HG03521 (cell line): ENCODE data around the gene RBM15.

Experiments
- ATAC-seq: cut with Tn5 transposase; IDR thresholded peaks from one replicate; pipeline ENCODE4 v1.9.1; 2021; ENCODE audit warnings: mild to moderate bottlenecking, moderate library complexity; ENCODE audit not compliant: unreplicated experiment

Gene RBM15

DNA sequence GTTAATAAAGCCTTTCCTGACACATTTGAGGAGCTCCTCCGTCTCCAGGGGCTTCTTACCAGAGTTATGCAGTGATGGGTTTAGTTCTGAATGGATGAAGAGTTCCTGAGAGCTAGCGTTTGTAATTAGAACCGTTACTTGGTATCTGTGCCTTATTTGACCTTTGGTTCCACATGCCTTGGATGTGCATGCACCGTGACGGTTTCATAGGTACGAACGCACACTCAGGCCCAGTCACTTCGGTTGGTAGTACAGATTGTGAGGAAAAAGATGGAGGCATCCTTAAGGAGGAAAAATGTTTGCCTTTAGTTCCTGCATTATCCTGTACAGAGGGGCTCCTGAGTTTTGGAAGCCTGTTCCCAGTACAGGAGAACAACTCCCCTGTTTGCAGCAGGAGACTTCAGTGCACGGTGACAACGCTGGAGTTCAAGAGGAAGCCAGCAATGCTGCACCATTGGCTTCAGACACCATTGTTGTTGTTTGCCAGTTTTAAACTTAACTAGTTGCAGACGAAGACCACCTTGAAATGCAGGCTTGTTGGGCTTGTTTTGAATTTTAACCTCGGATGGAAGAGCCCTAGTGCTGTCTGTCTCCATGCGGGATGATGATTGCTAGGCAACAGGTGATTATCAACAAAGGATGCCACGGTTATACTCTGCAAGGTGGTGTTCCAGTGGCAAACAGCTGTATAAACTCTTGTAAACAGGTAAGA lies 8.2 kb downstream of the RBM15 start:
- no peak for ATAC-seq

DNA sequence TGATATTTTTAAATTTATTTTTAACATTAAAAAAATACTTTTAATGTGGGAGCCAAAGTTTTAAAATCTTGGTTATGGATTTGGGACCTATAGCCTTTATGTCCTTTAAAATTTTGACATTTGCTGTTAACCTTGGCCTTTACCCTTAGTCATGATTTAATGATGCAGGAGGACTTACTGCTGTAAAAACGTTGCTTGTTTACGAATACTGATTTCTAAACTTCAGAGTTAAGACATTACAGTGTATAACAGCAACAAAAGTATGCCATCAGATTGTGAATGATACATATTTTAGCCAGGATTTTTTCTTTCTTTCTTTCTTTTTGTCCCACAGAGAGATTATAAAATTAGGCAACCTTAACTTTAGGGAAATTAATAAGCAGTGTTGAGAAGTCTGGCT lies 8.9 kb downstream of the RBM15 start:
- no peak for ATAC-seq

DNA sequence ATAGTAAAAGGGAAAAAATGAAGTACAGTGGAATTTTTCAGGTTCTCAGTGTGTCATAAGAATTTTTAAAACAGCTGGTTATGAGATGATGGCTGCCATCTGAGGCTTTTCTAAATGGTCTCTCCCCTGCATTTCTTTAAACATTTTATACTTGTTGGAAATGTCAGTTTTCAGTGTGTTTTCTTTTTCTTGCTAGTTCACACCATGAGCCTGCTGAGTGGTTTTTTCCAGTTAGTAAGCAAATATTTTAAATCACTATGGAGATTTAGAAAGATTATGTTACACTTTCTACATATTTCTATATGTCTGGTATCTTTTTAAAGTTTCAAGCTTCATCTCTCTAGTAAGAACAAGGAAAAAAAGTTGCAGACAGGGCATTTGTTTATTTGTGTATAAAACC lies 9.6 kb downstream of the RBM15 start:
- ATAC-seq, result no peak

DNA sequence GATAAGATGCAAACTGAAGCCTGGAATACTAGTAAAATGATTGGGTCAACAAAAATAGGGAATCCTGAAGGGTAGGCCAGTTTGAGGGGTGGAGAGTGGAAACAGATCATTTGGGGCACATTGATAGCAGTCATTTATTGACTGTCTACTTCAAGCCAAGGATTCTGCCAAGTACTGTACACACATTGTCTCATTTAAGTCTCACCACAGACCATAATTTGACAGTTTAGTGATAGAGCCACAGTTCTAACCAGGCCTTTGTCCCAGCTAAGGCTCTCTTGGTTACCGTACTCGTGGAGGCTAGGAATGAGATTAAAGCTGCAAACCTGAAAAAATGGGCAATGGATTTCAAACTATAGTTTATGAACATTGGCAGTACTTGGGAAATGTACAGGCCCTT lies 11.2 kb downstream of the RBM15 start:
- no peak for ATAC-seq

DNA sequence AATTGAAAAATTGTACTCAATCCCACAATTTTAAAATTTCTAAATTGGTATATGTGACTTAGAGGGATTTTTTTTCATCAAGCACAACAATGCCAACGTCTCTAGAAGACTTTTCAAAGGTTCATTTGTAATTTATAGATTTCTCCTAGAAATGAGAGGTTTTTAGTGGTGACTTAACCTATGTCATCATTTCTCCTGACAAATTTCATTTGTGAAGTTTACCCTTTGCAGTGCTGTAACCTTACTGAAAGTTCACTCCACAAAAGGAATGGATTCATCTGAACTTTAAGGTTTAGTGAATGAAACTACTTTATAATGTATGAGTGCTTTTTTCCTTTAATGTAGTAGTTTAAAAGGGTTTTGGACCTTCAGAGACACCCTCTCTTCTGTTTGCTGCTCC lies 16.1 kb downstream of the RBM15 start:
- no peak for ATAC-seq

DNA sequence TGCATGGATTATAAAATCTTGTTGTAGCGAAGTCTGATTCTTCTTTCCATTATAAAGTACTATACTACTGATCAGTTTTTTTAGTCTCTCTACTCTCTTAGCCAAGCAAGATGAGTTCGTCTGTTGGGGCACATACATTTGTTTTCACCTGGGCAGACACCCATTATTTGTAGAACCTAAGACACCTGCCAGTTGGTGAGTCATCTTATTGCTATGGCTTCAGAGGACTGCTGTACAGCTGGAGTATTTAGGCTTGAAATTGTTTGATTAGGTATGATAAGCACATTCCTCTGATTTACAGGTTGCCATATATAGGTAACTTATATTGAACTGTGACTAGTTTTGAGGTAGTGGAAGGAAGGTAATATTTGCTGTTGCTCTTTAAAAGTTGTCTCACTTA lies 17.2 kb downstream of the RBM15 start:
- ATAC-seq, result no peak

DNA sequence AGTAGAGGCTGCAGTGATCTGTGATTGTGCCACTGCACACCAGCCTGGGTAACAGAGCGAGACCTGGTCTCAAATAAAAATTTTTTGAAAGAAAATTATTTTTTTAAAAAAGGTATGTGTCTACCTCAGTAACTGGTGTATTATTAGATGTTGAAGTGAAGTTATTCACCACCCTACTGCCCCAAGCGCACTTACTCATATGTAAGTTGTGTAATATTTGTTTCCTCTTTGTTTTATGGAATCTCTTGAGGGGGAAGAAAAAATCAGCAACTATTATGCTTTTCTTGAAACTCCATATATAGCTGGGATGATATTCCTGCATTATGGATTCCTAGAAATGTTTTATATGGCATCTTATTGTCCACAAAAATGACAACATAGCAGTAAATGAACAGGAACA lies 21.3 kb downstream of the RBM15 start:
- ATAC-seq, result no peak

DNA sequence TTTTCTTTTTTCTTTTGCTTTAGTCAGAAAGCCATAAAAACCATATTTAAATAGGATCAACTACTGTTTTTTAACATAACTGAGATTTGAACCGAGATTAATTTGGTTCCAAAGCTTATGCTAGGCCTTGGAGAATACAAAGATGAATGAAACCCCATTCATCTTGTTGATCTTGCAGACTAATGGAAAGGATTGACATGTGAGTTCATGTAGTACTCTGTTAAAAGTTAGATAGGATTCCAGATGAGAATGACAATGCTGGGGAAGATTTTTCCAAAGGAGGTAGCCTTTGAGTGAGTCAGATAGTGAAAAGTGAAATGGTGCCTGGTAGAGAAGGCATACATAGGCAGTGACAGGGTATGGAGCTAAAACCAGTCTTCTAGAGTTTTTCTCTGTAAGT lies 22.7 kb downstream of the RBM15 start:
- ATAC-seq, result no peak

DNA sequence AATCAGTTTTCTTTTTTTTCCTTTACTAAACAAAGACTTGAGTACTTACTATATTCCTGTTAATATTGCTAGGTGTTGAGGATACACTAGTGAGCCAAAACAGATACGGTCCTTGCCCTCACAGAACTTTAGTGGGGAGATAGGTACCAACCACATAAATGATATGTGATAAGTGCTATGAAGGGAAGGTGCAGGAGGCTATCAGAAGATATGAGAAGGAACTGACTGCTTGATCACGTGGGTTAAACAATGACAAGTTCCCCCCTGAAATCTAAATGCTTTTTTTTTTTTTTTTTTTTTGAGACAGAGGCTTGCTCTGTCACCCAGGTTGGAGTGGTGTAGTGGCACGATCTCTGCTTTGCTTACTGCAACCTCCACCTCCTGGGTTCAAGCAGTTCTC lies 25.0 kb downstream of the RBM15 start:
- no peak for ATAC-seq

DNA sequence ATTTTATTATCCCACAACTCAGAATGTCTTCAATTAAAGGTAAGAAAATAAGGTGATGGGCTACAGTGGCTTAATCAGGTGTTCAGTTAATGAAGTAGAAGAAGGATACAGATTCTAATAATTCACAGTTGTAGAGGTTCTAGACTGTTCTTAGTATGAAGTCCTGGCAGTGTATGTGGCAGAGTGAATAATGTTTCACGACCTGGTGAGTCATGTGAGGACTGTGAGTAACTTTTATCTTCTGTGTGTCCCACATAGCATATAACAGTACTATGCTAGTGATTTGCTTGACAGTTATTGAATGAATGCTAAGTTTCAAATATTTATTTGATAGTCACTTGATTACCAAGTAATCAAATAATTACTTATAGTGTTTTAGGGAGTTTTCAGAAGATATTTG lies 31.6 kb downstream of the RBM15 start:
- no peak for ATAC-seq

DNA sequence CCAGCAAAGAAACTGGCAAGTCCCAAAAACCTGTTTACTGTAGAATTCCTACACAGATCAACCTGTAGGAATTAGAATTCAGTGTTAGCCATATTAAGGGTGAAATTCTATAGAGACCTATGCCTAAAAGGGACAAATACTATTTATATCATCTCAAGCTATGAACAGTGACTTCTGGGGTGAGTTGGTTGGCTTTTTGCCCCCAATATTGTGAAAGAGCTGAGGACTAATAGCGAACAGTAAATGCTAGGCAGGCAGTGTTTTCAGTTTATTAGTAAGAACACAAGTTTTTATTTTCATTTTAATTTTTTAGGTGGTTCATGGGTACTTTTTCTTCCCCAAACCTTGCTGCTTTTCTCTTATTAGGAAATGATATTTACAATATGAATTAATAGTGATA lies 36.3 kb downstream of the RBM15 start:
- ATAC-seq, result no peak

DNA sequence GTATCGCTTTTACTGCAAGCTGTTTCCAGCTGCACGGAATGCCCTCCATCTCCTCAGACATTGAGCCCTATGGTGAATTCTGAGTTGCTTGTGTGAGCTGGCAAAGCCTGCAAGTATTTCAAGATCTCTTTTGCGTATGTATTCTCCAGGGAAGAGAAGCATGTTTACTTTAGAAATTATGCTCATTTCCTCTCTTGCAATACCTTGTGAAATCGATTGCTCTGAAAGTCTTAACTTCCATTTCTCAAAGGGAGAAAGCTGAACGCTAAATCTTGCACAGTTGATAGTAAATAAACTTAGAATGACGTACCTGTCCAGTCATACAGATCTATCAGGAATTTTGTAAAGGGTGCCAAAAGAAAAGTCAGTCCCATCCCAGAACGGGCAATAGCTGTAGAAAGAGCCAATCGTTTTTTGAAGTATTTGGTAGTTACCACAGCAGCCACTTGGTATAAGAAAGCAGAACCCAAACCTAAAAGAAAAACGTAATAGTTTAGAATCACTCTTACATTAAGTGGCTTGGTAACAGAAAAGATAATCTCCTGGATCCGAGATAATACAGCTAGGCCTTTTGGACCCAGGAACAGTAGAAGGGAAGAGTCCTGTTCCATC lies 41.6 kb downstream of the RBM15 start:
- no peak for ATAC-seq

DNA sequence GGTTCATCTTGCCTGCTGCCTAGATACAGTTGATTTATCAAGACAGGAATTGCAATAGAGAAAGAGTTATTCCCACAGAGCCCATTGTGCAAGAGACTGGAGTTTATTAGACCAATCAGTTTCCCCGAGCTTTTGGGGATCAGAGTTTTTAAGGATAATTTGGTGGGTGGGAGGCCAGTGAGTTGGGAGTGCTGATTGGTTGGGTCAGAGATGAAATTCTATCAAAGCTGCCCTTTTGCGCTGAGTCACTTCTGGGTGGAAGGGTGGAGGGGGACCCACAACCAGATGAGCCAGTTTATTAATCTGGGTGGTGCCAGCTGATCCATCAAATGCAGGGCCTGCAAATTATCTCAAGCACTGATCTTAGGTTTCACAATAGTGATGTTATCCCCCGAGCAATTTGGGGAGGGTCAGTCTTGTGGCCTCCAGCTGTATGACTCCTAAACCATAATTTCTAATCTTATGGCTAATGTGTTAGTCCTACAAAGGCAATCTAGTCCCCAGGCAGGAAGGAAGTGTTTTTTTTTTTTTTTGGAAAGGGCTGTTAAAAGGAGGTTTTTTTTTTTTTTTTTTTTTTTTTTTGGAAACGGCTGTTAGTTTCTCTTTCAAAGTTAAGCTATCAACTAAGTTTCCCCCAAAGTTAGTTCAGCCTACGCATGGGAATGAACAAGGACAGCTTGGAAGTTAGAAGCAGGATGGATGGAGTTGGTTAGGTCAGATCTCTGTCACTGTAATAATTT lies 44.2 kb downstream of the RBM15 start:
- no peak for ATAC-seq

DNA sequence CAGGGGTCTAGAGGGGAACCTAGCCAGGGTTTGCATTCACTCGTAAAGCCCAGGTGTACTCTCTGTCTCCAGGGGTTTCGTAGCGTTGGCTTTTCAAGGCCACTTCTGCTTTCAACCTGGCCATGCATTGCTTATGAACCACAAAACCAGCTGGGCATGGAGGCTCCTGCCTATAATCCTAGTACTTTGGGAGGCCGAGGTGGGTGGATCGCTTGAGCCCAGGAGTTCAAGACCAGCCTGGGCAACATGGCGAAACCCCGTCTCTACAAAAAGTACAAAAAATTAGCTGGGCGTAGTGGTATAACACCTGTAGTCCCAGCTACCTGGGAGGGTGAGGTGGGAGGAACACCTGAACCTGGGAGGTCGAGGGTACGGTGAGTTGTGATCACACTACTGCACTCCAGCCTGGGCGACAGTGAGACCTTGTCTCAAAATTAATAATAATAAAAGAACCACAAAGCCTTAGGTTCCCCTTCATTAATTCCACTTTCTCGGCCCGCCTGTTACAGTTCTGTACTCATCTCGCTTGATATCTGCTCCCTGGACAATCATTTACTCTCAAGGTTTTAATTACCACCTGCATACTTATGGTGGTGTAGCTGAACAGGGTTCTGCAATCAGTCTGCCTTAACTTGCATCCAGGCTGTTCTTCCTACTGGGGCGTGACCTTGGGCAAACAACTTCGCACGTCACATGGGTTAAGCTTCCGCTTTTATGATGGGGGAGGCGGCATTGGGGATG lies 45.6 kb downstream of the RBM15 start:
- ATAC-seq, result no peak

DNA sequence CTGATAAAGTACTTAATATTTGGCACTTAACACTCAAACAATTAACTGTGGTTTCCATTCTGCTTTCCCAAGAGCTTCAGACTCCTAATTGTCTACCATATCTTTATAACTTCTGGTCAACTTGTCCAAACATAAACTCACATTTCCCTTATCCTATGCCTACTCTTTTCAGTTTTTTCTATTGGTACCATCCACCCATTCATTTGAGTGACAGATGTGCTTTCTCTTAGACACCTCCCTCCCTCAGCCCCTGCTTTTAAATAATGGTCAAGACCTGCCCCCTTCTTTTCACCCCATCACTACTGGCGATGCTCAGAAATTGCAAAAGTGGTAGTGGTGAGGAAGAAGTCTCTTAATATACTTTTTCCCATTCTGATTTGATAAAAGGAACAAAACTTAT lies 46.2 kb downstream of the RBM15 start:
- no peak for ATAC-seq

DNA sequence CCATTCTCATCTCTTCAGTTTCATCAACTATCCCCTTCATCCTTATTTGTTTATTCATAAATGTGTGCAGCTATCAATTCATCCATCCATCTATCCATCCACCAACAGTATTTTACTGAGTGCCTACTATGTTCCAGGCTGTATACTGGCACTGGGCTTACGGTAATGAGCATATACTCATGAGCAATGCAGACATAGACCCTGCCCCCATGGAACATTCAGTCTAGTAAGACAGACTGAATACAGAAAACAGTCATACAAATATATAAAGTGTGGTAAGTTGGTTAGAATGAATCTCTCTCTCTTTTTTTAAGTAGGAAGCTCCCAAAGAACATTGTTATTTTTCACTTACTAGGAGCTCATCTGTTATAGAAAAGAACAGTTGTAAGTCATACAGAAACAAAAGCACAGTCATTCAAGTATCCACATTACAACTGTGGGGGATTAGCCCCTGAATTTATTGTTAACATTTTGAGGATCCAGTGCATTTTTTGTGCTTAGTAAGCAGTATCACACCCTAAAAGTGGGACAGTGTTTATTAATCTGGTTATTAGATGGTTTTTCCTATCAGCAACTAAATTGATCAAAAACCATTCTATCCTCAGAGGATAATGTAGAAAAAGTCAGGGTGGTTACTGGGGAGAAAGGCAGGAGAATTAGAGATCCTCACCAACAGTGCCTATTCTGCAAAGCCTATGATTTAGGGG lies 48.0 kb downstream of the RBM15 start:
- ATAC-seq, result no peak

DNA sequence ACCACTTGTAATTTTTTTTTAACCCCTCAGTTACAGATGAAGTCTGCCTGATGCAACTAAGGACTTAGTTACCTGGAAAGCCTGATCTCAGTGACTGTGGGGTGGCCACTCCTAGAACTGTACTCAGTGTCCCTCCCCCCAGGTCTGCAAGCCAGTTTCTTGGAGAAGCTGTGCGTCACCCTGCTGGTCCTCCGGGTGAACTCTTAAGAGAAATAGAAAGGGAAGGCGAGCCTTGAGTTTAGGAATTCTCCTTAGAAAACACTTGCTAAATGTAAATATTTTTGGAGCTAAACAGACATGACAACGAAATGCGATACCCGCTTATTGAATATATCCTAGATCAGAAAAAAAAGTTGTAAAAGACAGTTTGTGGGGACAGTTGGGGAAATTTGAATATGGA lies 50.9 kb downstream of the RBM15 start:
- no peak for ATAC-seq

DNA sequence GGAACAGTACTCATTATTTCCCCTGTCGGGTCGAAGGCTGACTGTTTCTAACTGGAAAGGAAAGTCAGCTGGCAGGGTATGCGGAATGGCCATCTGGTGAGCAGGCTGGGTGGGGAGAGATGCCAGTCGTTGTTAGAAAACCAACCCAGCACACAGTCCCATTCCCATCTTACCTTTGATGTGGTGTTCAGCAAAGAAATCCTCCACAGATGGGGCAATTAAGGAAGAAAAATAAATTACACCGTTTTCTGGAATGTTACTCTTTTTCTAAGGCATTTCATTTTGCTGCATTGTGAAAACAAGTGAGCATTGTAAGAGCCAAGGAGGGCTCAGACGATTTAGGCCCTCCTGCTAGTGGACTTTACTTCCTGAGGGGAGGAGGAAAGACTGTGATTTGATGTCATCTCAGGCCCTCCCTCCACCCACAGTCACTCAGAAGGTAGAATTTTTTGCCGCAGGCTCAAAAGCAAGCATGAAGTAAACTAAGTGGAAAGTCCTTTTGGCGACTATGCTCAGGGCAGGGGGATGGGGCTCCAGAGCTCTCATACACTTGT lies 51.6 kb downstream of the RBM15 start, which contains the start of gene SLC16A4:
Gene SLC16A4, minus strand, starts transcription at position 335 of the 554 bp plus-strand sequence. CDS start 1,703 bp downstream, outside the sequence.
- no peak for ATAC-seq

DNA sequence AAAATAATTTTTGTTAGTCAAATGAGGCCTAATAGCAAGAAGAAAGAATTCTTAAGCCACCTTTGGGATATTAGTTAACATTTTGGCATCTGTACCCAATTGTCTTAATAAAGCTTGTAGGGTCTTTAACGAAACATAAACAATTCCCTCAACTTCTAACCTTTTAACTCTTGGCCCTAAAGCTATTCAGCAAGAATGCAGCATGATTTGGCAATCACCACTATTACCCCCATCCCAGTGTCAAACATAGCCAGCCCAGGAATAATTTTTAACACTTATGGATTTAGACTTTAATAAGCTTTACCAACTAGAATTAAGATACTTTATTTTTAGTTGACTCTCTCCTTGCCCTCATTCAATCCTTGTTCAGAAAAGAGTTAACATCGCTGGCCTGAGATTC lies 54.1 kb downstream of the RBM15 start:
- ATAC-seq, result no peak

DNA sequence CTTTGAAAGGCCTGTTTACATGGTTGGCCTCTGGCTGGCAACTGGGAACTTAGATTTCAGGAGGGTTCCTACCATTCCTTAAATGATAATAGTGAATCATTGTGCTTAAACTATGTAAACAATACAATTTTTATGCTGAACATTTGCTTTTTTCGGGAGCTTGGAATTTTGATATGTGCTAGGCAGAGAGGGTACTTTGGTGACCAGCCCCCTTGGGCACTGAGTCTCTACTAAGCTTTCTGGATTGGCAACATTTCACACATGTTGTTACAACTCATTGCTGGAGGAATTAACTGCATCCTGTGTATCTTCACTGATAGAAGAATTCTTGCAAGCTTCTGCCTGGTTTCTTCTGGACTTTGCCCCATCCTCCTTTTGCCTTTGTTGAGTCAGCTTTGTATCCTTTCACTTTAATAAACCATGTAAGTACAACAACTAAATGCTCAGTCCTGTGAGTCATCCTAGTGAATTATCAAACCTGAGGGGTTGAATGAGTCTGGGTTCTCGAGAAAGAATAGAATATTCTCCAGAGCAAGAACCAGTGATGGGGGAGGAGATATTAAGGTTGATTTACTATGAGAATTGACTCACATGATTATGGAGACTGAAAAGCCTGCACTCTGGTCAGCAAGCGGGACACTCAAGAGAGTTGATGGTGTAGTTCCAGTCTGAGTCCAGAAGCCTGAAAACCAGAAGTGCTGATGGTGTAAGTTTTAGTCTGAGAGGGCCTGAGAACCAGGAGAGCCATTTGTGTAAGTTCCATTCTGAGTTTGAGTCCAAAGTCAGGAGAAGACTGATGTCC lies 54.7 kb downstream of the RBM15 start:
- ATAC-seq, result no peak
